HepG2 (cell line): Measurements from ENCODE around the gene DRAM1. TPM values are rescaled to one million over a fixed set of nuclear protein-coding genes. Genes with fewer than 3 reads are reported as not detected.

Experiments used
- FOXP1 ChIP-seq, 2 experiments: fragments of 450-650 bp in 1 of 2; IDR thresholded peaks; 2 replicates each; pipeline ENCODE4 v1.6.1; 2017 to 2018; ENCODE audit warnings: antibody characterized with exemption in 1 of 2
- PPARG ChIP-seq: conservative IDR thresholded peaks from 2 replicates; pipeline ENCODE4 v1.6.1; 2016; ENCODE audit warnings: missing biosample characterization, missing genetic modification reagents
- RAD51 ChIP-seq: fragments of 450-650 bp; IDR thresholded peaks from 2 replicates; pipeline ENCODE4 v1.6.1; 2016; ENCODE audit warnings: borderline replicate concordance
- RBAK ChIP-seq: sonication (generic); formaldehyde crosslinking; IDR thresholded peaks from 2 replicates; pipeline ENCODE4 v1.5.1; 2020; ENCODE audit warnings: mild to moderate bottlenecking, missing genetic modification reagents
- SNAPC2 ChIP-seq: sonication (generic); formaldehyde crosslinking; IDR thresholded peaks from 2 replicates; pipeline ENCODE4 v1.8.1; 2022; ENCODE audit warnings: mild to moderate bottlenecking, missing genetic modification reagents
- STAG1 ChIP-seq: sonication (generic); formaldehyde crosslinking; IDR thresholded peaks from 2 replicates; pipeline ENCODE4 v1.4.0; 2020; ENCODE audit warnings: missing genetic modification reagents
- TEAD3 ChIP-seq: optimal IDR thresholded peaks from 2 replicates; pipeline ENCODE3; 2016; ENCODE audit warnings: borderline replicate concordance
- ZC3H4 ChIP-seq: sonication (generic); formaldehyde crosslinking; IDR thresholded peaks from 2 replicates; pipeline ENCODE4 v1.4.0; 2020; ENCODE audit warnings: missing genetic modification reagents, borderline replicate concordance
- ZFX ChIP-seq: sonication (generic); formaldehyde crosslinking; IDR thresholded peaks from 2 replicates; pipeline ENCODE4 v1.4.0; 2020; ENCODE audit warnings: mild to moderate bottlenecking, low read depth, missing genetic modification reagents, moderate library complexity
- ZNF10 ChIP-seq: sonication (generic); formaldehyde crosslinking; IDR thresholded peaks from 2 replicates; pipeline ENCODE4 v1.4.0; 2020; ENCODE audit warnings: mild to moderate bottlenecking, low read depth, missing genetic modification reagents, borderline replicate concordance
- ZNF44 ChIP-seq: sonication (generic); formaldehyde crosslinking; IDR thresholded peaks from 2 replicates; pipeline ENCODE4 v1.5.1; 2020; ENCODE audit warnings: mild to moderate bottlenecking, missing genetic modification reagents
- ZNF570 ChIP-seq: sonication (generic); formaldehyde crosslinking; IDR thresholded peaks from 2 replicates; pipeline ENCODE4 v1.4.0; 2020; ENCODE audit warnings: mild to moderate bottlenecking, missing genetic modification reagents, borderline replicate concordance
- ZNF776 ChIP-seq: sonication (generic); formaldehyde crosslinking; IDR thresholded peaks from 2 replicates; pipeline ENCODE4 v1.4.0; 2020; ENCODE audit warnings: mild to moderate bottlenecking, missing genetic modification reagents
- ZNF816 ChIP-seq: sonication (generic); formaldehyde crosslinking; IDR thresholded peaks from 2 replicates; pipeline ENCODE4 v1.8.0; 2022; ENCODE audit warnings: missing genetic modification reagents, mild to moderate bottlenecking, borderline replicate concordance
- polyA plus RNA-seq, 8 experiments: library from polyadenylated mRNA; depleted of rRNA in 3 of 8; stranded (reverse) in 7 of 8; unstranded in 1 of 8; fragments of >200 nt; fragmentation: Illumina TruSeq in 4 of 8; extraction: Trizol in 4 of 8; gene quantifications; 2 replicates each; pipeline versions ENCODE4 v1.2.1 to v1.2.3, GENCODE V29; 2011 to 2016; ENCODE audit warnings: low read depth in 4 of 8, missing spikeins in 1 of 8, mixed read lengths in 1 of 8; ENCODE audit not compliant: insufficient read depth in 1 of 8
- total RNA-seq, 5 experiments: library from RNA; depleted of rRNA; stranded (reverse); fragments of >200 nt; fragmentation: Illumina TruSeq; extraction: Trizol; gene quantifications; 2 replicates each; pipeline ENCODE4 v1.2.3, GENCODE V29; 2016; ENCODE audit warnings: low read depth in 1 of 5
- TF ChIP-seq, protein P1 (sequence below): sonication (generic); formaldehyde crosslinking; IDR thresholded peaks from 2 replicates; pipeline ENCODE4 v1.5.0; 2020; ENCODE audit warnings: mild to moderate bottlenecking, missing genetic modification reagents, moderate library complexity
- TF ChIP-seq, protein P2 (sequence below): sonication (generic); formaldehyde crosslinking; IDR thresholded peaks from 2 replicates; pipeline ENCODE4 v1.4.0; 2020; ENCODE audit warnings: missing genetic modification reagents
- TF ChIP-seq, protein P3 (sequence below): sonication (generic); formaldehyde crosslinking; IDR thresholded peaks from 2 replicates; pipeline ENCODE4 v1.4.0; 2020; ENCODE audit warnings: missing genetic modification reagents
- TF ChIP-seq, protein P4 (sequence below): sonication (generic); formaldehyde crosslinking; IDR thresholded peaks from 2 replicates; pipeline ENCODE4 v1.4.0; 2020; ENCODE audit warnings: mild to moderate bottlenecking, missing genetic modification reagents
- TF ChIP-seq, protein P5 (sequence below): sonication (generic); formaldehyde crosslinking; IDR thresholded peaks from 2 replicates; pipeline ENCODE4 v1.8.0; 2022; ENCODE audit warnings: mild to moderate bottlenecking, missing genetic modification reagents

The DRAM1 gene
- total and polyA plus RNA-seq, 2 of the 13 experiments (the other 11 are each of a cell fraction or from before 2014, with no cell fraction given): 20.9 to 32.6 TPM

DNA sequence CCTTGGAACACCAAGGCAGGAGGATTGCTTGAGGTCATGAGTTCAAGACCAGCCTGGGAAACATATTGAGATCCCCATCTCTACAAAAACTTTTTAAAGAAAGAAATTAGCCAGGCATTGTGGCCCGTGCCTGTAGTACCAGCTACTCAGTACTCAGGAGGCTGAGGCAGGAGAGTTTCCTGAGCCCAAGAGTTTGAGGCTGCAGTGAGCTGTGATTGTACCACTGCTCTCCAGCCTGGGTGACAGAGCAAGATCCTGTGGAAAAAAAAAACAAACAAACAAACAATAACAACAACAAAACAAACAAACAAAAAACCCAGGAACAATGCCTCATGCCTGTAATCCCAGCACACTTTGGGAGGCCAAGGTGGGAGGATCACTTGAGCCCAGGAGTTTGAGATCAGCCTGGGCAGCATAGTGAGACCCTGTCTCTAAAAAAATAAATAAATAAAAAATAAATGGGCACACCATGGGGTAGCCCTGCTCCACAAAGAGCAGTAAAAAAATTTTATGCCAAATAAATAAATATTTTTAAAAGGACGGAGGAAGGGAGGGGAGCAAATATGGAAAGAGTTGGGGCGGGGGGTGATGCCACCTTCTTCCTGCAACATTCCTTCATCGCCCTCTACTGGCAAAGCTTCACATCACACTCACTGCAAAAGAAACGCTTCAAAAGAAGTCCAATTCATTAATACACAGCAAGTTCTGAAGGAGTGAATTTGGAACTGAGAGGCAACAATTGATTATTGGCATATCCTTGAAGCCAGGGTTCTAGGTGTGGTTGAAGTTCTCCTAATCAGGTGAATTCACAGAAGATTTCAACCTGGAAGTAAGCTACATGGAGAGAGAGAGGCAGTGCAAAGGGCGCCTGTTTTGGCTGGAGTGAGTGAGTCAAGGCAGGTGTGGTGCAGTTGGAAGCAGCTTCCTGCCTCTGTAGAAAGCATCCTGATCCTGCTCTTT lies 37.8 kb upstream of the DRAM1 start (continued):
- TF ChIP-seq, protein P1, sequence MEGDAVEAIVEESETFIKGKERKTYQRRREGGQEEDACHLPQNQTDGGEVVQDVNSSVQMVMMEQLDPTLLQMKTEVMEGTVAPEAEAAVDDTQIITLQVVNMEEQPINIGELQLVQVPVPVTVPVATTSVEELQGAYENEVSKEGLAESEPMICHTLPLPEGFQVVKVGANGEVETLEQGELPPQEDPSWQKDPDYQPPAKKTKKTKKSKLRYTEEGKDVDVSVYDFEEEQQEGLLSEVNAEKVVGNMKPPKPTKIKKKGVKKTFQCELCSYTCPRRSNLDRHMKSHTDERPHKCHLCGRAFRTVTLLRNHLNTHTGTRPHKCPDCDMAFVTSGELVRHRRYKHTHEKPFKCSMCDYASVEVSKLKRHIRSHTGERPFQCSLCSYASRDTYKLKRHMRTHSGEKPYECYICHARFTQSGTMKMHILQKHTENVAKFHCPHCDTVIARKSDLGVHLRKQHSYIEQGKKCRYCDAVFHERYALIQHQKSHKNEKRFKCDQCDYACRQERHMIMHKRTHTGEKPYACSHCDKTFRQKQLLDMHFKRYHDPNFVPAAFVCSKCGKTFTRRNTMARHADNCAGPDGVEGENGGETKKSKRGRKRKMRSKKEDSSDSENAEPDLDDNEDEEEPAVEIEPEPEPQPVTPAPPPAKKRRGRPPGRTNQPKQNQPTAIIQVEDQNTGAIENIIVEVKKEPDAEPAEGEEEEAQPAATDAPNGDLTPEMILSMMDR: peak; percentile 79
- no peak for TF ChIP-seq RBAK (CRISPR knock-in tag)
- TF ChIP-seq ZFX (CRISPR knock-in tag): no peak
- TF ChIP-seq, protein P2, sequence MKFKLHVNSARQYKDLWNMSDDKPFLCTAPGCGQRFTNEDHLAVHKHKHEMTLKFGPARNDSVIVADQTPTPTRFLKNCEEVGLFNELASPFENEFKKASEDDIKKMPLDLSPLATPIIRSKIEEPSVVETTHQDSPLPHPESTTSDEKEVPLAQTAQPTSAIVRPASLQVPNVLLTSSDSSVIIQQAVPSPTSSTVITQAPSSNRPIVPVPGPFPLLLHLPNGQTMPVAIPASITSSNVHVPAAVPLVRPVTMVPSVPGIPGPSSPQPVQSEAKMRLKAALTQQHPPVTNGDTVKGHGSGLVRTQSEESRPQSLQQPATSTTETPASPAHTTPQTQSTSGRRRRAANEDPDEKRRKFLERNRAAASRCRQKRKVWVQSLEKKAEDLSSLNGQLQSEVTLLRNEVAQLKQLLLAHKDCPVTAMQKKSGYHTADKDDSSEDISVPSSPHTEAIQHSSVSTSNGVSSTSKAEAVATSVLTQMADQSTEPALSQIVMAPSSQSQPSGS (CRISPR knock-in tag): no peak
- no peak for TF ChIP-seq ZNF10 (CRISPR knock-in tag)
- 0 out of 2 replicates have a peak, but pooled peaks have one; percentile 28 for TF ChIP-seq FOXP1 (IDR thresholded peaks at IDR 0.05)
- TF ChIP-seq FOXP1 (CRISPR knock-in tag; IDR thresholded peaks at IDR 0.05): no peak
- TF ChIP-seq ZNF776 (CRISPR knock-in tag): no peak
- TF ChIP-seq, protein P3, sequence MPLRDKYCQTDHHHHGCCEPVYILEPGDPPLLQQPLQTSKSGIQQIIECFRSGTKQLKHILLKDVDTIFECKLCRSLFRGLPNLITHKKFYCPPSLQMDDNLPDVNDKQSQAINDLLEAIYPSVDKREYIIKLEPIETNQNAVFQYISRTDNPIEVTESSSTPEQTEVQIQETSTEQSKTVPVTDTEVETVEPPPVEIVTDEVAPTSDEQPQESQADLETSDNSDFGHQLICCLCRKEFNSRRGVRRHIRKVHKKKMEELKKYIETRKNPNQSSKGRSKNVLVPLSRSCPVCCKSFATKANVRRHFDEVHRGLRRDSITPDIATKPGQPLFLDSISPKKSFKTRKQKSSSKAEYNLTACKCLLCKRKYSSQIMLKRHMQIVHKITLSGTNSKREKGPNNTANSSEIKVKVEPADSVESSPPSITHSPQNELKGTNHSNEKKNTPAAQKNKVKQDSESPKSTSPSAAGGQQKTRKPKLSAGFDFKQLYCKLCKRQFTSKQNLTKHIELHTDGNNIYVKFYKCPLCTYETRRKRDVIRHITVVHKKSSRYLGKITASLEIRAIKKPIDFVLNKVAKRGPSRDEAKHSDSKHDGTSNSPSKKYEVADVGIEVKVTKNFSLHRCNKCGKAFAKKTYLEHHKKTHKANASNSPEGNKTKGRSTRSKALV (CRISPR knock-in tag): no peak
- TF ChIP-seq ZNF816 (CRISPR knock-in tag): no peak
- TF ChIP-seq, protein P4, sequence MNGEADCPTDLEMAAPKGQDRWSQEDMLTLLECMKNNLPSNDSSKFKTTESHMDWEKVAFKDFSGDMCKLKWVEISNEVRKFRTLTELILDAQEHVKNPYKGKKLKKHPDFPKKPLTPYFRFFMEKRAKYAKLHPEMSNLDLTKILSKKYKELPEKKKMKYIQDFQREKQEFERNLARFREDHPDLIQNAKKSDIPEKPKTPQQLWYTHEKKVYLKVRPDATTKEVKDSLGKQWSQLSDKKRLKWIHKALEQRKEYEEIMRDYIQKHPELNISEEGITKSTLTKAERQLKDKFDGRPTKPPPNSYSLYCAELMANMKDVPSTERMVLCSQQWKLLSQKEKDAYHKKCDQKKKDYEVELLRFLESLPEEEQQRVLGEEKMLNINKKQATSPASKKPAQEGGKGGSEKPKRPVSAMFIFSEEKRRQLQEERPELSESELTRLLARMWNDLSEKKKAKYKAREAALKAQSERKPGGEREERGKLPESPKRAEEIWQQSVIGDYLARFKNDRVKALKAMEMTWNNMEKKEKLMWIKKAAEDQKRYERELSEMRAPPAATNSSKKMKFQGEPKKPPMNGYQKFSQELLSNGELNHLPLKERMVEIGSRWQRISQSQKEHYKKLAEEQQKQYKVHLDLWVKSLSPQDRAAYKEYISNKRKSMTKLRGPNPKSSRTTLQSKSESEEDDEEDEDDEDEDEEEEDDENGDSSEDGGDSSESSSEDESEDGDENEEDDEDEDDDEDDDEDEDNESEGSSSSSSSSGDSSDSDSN (CRISPR knock-in tag): no peak
- no peak for TF ChIP-seq ZNF570 (CRISPR knock-in tag)
- no peak for TF ChIP-seq SNAPC2 (CRISPR knock-in tag)
- no peak for TF ChIP-seq ZNF44 (CRISPR knock-in tag)
- TF ChIP-seq, protein P5, sequence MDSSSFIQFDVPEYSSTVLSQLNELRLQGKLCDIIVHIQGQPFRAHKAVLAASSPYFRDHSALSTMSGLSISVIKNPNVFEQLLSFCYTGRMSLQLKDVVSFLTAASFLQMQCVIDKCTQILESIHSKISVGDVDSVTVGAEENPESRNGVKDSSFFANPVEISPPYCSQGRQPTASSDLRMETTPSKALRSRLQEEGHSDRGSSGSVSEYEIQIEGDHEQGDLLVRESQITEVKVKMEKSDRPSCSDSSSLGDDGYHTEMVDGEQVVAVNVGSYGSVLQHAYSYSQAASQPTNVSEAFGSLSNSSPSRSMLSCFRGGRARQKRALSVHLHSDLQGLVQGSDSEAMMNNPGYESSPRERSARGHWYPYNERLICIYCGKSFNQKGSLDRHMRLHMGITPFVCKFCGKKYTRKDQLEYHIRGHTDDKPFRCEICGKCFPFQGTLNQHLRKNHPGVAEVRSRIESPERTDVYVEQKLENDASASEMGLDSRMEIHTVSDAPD: no peak
- TF ChIP-seq ZC3H4 (CRISPR knock-in tag): no peak
- TF ChIP-seq PPARG (CRISPR knock-in tag): no peak
- TF ChIP-seq TEAD3 (CRISPR knock-in tag): peak; percentile 55
- TF ChIP-seq RAD51: no peak
- TF ChIP-seq STAG1 (CRISPR knock-in tag): peak; percentile 75
